Measurements from ENCODE around the gene DDX51.

The DDX51 gene

DNA sequence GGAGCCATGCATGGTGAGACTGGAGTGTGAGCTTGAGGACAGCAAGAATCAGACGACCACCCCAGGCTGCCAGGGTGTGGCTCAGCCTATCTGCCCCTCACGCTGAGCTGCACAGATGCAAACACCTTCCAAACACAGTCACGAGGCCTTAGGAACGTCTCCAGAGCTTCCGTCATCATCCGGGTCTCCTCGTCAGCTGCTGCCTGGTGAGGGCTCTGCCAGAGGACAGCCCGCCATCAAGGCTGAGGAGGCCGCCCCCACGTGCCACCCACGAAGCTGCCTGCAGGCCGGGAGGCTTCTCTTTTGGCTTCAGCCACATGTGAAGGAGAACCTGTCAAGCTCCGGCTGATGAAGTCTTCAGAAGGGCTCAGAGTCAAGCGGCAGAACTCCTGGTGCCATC, 13.4 kb downstream of the DDX51 start:
- no peak overlapping the region for H3K4me3 ChIP-seq (ENCODE audit: insufficient read depth, low read depth, low read length, poor library complexity, severe bottlenecking)
- H3K4me1 ChIP-seq (ENCODE audit: control insufficient read depth, insufficient read depth, low read length, poor library complexity, severe bottlenecking), result no peaks in the 10 kb centered on the region
- H3K27ac ChIP-seq (ENCODE audit: insufficient read depth, low read length, poor library complexity, severe bottlenecking), result no peak overlapping the region
- no peak for DNase-seq
- peaks cover 9% of the 10 kb centered on the region for H3K36me3 ChIP-seq (ENCODE audit: control insufficient read depth, insufficient read depth, low read length)
- H3K9me3 ChIP-seq (ENCODE audit: control insufficient read depth, low read length), result no peaks in the 10 kb centered on the region
- H3K27me3 ChIP-seq (replicated peaks; ENCODE audit: control insufficient read depth, insufficient read depth, low read length, poor library complexity, severe bottlenecking), result no peaks in the 10 kb centered on the region

DNA sequence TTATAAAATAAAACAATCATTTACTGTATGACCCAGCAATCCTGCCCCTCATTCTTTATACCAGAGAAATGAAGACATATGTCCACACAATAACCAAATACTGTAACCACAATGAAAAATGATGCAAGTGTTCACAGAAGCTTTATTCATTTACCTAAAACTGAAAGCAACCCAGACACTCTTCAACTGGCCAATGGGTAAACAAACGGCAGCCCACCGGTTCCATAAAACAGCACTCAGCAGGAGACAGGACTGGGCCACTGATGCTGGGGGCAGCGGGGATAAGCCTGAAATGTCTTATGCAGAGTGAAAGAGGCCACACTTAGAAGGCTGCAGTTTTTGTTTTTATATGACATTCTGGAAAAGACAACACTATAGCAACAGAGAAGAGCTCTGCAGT, 15.1 kb downstream of the DDX51 start:
- DNase-seq, result no peak
- Histone ChIP-seq H3K27me3 (replicated peaks; ENCODE audit: control insufficient read depth, insufficient read depth, low read length, poor library complexity, severe bottlenecking) (no peaks in the 10 kb centered on the region), H3K36me3 (ENCODE audit: control insufficient read depth, insufficient read depth, low read length) (peaks cover 17% of the 10 kb centered on the region), H3K9me3 (ENCODE audit: control insufficient read depth, low read length) (no peaks in the 10 kb centered on the region), H3K27ac (ENCODE audit: insufficient read depth, low read length, poor library complexity, severe bottlenecking) (no peak overlapping the region), H3K4me1 (ENCODE audit: control insufficient read depth, insufficient read depth, low read length, poor library complexity, severe bottlenecking) (no peaks in the 10 kb centered on the region), H3K4me3 (ENCODE audit: insufficient read depth, low read depth, low read length, poor library complexity, severe bottlenecking) (no peak overlapping the region)

DNA sequence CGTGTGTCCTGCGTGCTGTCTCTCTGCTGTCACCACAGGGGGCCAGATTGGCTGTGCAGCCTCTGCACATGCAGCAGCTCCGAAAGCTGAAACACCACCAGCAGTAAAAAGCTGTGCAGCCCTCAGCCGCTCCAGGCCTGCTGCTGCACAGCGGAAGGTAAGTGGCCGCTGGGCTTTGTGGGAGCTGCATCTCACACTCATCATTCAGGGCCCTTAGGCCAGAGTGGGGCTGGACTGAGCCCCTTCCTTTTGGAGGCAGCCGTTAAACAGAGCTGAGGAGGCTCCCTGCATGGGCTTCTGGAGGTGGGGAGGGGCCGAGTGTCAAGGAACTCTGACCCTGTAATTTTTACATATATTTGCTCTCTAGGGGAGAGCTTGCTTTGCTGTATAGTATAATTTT, 17.1 kb downstream of the DDX51 start:
- Histone ChIP-seq H3K4me1 (ENCODE audit: control insufficient read depth, insufficient read depth, low read length, poor library complexity, severe bottlenecking) (no peaks in the 10 kb centered on the region), H3K27me3 (replicated peaks; ENCODE audit: control insufficient read depth, insufficient read depth, low read length, poor library complexity, severe bottlenecking) (no peaks in the 10 kb centered on the region), H3K27ac (ENCODE audit: insufficient read depth, low read length, poor library complexity, severe bottlenecking) (no peak overlapping the region), H3K9me3 (ENCODE audit: control insufficient read depth, low read length) (no peaks in the 10 kb centered on the region), H3K36me3 (ENCODE audit: control insufficient read depth, insufficient read depth, low read length) (peaks cover 17% of the 10 kb centered on the region), H3K4me3 (ENCODE audit: insufficient read depth, low read depth, low read length, poor library complexity, severe bottlenecking) (no peak overlapping the region)
- DNase-seq, result no peak

DNA sequence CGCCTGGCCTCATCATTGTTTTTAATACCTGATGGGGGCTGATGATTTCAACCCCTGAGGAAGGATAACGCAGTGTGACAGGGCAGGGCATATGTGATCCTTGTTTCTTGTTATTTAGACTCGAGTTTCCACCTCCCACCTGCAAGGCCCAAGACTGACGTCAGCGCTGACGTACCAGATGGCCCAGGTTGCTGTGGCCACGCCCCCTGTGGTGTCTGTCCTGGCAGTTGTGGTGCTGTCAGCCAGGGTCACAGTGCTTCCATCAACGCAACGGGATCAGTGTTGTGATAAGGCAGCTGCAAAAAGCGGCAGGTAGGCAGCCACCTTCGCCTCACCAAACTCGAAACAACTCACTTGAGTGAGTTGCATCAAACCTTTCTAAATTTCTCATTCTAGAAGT, 18.4 kb downstream of the DDX51 start:
- DNase-seq, result no peak
- no peak overlapping the region for H3K27ac ChIP-seq (ENCODE audit: insufficient read depth, low read length, poor library complexity, severe bottlenecking)
- H3K9me3 ChIP-seq (ENCODE audit: control insufficient read depth, low read length), result no peaks in the 10 kb centered on the region
- H3K4me1 ChIP-seq (ENCODE audit: control insufficient read depth, insufficient read depth, low read length, poor library complexity, severe bottlenecking), result no peaks in the 10 kb centered on the region
- H3K36me3 ChIP-seq (ENCODE audit: control insufficient read depth, insufficient read depth, low read length), result peaks cover 17% of the 10 kb centered on the region
- no peaks in the 10 kb centered on the region for H3K27me3 ChIP-seq (replicated peaks; ENCODE audit: control insufficient read depth, insufficient read depth, low read length, poor library complexity, severe bottlenecking)
- no peak overlapping the region for H3K4me3 ChIP-seq (ENCODE audit: insufficient read depth, low read depth, low read length, poor library complexity, severe bottlenecking)

DNA sequence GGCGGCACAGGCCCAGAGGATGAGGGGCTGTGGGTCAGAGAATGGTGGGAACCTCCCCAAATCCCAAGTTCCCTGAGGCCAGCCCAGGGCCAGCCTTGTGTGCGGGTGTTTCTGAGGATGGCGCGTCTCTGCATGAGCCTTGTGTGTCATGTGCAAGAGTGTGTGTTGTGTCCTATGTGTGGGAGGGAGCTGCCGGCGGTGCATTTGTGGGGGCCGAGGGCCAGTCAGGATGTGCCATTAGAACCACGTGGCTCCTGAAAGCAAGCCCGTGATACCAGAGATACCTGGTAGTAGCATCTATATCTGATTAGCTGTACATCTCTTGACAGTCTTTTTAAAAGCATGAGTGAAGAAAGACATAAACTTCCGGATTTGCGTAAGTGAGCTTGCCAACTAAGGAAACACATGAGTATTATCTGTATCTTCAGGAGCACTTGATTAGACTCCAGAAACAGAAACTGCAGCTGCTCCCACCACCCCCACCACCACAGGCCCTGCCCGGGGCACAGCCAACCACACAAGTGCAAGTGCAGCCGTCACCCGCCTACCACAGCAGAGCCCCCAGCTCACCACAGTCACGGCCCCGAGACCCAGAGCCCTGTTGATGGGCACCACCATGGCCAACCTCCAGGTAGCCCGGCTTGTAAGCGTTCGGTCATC, 19.2 kb downstream of the DDX51 start:
- Histone ChIP-seq H3K9me3 (ENCODE audit: control insufficient read depth, low read length) (no peaks in the 10 kb centered on the region), H3K4me3 (ENCODE audit: insufficient read depth, low read depth, low read length, poor library complexity, severe bottlenecking) (no peak overlapping the region), H3K4me1 (ENCODE audit: control insufficient read depth, insufficient read depth, low read length, poor library complexity, severe bottlenecking) (no peaks in the 10 kb centered on the region), H3K27ac (ENCODE audit: insufficient read depth, low read length, poor library complexity, severe bottlenecking) (no peak overlapping the region), H3K36me3 (ENCODE audit: control insufficient read depth, insufficient read depth, low read length) (peaks cover 17% of the 10 kb centered on the region), H3K27me3 (replicated peaks; ENCODE audit: control insufficient read depth, insufficient read depth, low read length, poor library complexity, severe bottlenecking) (no peaks in the 10 kb centered on the region)
- no peak for DNase-seq

DNA sequence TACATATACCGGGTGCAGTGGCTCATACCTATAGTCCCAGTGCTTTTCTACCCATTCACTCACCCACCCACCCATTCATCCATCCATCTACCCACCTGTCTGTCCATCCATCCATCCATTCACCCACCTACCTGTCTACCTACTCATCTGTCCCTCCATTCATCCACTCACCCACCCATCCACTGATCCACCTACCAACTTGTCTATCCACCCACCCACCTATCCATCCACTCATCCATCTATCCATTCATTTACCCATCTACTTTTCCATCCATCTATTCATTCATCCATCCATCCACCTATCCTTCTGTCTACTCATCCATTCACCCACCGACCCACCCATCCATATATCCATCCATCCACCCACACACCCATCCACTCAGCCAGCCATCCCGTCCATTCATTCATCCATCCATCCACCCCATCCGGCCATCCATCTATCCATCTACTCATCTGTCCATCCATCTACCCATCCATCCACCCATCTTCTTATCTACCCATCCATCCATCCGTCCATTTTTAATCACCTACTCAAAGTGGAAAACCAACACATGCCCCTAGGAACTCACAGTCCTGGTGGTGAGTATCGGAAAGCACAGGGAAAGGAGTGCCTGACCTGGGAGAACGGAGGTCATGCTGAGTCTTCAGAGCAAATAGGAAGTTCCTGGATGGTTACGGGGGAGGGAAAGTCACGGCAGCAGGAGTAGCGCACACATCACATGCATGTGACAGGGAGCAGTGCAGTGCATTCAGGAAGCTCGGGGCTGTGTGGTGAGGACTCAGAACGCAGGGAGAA, 20.0 kb downstream of the DDX51 start:
- no peak for DNase-seq
- no peak overlapping the region for H3K27ac ChIP-seq (ENCODE audit: insufficient read depth, low read length, poor library complexity, severe bottlenecking)
- no peaks in the 10 kb centered on the region for H3K9me3 ChIP-seq (ENCODE audit: control insufficient read depth, low read length)
- no peaks in the 10 kb centered on the region for H3K4me1 ChIP-seq (ENCODE audit: control insufficient read depth, insufficient read depth, low read length, poor library complexity, severe bottlenecking)
- H3K4me3 ChIP-seq (ENCODE audit: insufficient read depth, low read depth, low read length, poor library complexity, severe bottlenecking), result no peak overlapping the region
- H3K36me3 ChIP-seq (ENCODE audit: control insufficient read depth, insufficient read depth, low read length), result peaks cover 17% of the 10 kb centered on the region
- H3K27me3 ChIP-seq (replicated peaks; ENCODE audit: control insufficient read depth, insufficient read depth, low read length, poor library complexity, severe bottlenecking), result no peaks in the 10 kb centered on the region

DNA sequence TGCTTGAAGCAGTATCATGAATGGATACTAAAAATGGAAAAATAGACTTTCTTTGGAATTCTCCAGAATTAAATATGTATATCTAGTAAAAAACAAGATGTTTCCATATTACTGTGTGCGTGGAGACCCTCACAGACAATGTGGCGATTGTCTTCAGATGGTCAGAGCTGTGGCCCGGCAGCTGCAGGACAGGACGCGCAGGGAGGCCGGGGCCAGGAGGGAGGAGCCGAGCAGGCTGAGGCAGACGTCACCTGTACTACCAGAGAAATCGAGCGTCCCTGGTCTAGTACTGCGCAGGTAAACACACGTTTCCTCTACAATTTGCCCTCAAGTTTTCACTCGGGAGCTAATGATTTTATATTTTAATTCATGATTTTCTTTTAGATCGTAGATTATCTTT, 22.8 kb downstream of the DDX51 start:
- Histone ChIP-seq H3K9me3 (ENCODE audit: control insufficient read depth, low read length) (no peaks in the 10 kb centered on the region), H3K27ac (ENCODE audit: insufficient read depth, low read length, poor library complexity, severe bottlenecking) (no peak overlapping the region), H3K27me3 (replicated peaks; ENCODE audit: control insufficient read depth, insufficient read depth, low read length, poor library complexity, severe bottlenecking) (no peaks in the 10 kb centered on the region), H3K4me3 (ENCODE audit: insufficient read depth, low read depth, low read length, poor library complexity, severe bottlenecking) (no peak overlapping the region), H3K36me3 (ENCODE audit: control insufficient read depth, insufficient read depth, low read length) (peaks cover 11% of the 10 kb centered on the region), H3K4me1 (ENCODE audit: control insufficient read depth, insufficient read depth, low read length, poor library complexity, severe bottlenecking) (no peaks in the 10 kb centered on the region)
- no peak for DNase-seq

DNA sequence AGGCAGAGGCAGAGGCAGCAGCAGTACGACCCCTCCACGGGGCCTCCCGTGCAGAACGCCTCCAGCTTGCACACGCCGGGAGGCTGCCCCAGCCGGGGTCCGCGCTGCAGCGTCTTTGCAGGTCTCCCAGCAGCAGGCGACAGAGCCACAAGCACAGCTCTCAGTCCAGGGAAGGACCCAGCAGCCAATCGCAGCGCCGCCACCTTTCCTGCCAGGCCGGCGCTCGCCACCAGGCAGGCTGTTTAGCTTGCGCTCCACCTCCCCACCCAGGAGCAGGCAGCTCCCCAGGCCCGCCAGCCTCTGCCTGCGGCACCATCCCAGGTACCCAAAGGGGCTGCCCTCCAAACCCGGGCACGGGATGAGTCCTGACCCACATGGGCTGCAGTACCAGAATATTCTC, 25.2 kb downstream of the DDX51 start:
- no peak for DNase-seq
- Histone ChIP-seq H3K36me3 (ENCODE audit: control insufficient read depth, insufficient read depth, low read length) (peaks cover 14% of the 10 kb centered on the region), H3K4me3 (ENCODE audit: insufficient read depth, low read depth, low read length, poor library complexity, severe bottlenecking) (no peak overlapping the region), H3K27ac (ENCODE audit: insufficient read depth, low read length, poor library complexity, severe bottlenecking) (no peak overlapping the region), H3K27me3 (replicated peaks; ENCODE audit: control insufficient read depth, insufficient read depth, low read length, poor library complexity, severe bottlenecking) (no peaks in the 10 kb centered on the region), H3K4me1 (ENCODE audit: control insufficient read depth, insufficient read depth, low read length, poor library complexity, severe bottlenecking) (no peaks in the 10 kb centered on the region), H3K9me3 (ENCODE audit: control insufficient read depth, low read length) (no peaks in the 10 kb centered on the region)

DNA sequence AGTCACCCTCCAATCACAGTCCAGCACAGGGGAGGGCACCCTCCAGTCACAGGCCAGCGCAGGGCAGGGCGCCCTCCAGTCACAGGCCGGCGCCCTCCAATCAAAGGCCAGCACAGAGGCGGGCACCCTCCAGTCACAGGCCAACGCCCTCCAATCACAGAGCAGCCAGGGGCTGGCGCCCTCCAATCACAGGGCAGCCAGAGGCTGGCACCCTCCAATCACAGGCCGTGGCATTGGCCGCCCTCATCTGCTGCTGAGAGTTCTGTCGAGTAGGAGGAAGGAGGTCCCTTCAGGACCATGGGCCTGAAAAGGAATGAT, 26.6 kb downstream of the DDX51 start:
- Histone ChIP-seq H3K4me1 (ENCODE audit: control insufficient read depth, insufficient read depth, low read length, poor library complexity, severe bottlenecking) (no peaks in the 10 kb centered on the region), H3K27ac (ENCODE audit: insufficient read depth, low read length, poor library complexity, severe bottlenecking) (no peak overlapping the region), H3K9me3 (ENCODE audit: control insufficient read depth, low read length) (no peaks in the 10 kb centered on the region), H3K27me3 (replicated peaks; ENCODE audit: control insufficient read depth, insufficient read depth, low read length, poor library complexity, severe bottlenecking) (no peaks in the 10 kb centered on the region), H3K36me3 (ENCODE audit: control insufficient read depth, insufficient read depth, low read length) (peaks cover 14% of the 10 kb centered on the region), H3K4me3 (ENCODE audit: insufficient read depth, low read depth, low read length, poor library complexity, severe bottlenecking) (no peak overlapping the region)
- no peak for DNase-seq

DNA sequence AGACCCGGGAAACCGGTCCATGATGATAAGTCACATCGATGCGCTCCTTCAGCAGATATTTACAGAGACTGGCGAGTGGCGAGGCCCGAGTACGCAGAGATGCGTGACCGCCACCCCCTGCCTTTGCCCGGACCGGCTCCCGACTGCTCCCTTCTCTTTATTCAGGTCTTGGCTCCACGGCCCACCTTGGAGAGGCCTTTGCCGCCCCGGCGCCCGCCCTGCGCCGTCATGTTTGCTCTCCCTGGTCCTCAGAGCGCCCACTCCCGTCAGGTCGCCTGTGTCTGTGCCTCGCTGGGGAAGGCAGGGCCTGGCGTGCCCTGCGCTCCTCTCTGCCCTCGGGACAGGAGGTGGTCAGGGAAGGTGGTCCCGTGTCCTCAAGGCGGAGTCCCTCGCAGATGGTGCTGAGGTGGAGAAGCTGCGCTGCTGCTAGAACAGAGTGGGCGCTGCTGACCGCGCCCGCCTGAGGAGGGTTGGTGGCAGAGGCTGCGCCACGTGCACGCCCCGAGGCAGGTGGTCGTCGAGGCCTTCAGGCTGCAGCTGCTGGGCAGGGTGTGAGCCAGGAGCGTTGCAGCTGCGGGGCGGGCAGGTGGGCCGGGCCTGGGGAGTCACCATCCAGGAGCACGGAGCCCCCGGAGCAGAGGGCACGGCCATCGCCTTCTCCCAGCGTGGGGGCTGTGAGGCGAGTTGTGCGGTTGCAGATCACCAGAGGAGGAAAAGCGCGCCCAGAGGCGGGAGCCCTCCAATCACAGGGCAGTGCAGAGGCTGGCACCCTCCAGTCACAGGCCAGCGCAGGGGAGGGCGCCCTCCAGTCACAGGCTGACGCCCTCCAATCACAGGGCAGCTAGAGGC, 27.2 kb downstream of the DDX51 start:
- no peaks in the 10 kb centered on the region for H3K4me1 ChIP-seq (ENCODE audit: control insufficient read depth, insufficient read depth, low read length, poor library complexity, severe bottlenecking)
- H3K4me3 ChIP-seq (ENCODE audit: insufficient read depth, low read depth, low read length, poor library complexity, severe bottlenecking), result no peak overlapping the region
- no peak for DNase-seq
- H3K36me3 ChIP-seq (ENCODE audit: control insufficient read depth, insufficient read depth, low read length), result peaks cover 14% of the 10 kb centered on the region
- H3K27me3 ChIP-seq (replicated peaks; ENCODE audit: control insufficient read depth, insufficient read depth, low read length, poor library complexity, severe bottlenecking), result no peaks in the 10 kb centered on the region
- H3K9me3 ChIP-seq (ENCODE audit: control insufficient read depth, low read length), result no peaks in the 10 kb centered on the region
- no peak overlapping the region for H3K27ac ChIP-seq (ENCODE audit: insufficient read depth, low read length, poor library complexity, severe bottlenecking)

All from effector memory CD4-positive, alpha-beta T cell (primary cell).